PC-9 (cell line): ENCODE results near the gene THAP2. TPM values are rescaled to one million over a fixed set of nuclear protein-coding genes. Genes with fewer than 3 reads are reported as not detected.

Experiments used
- Bru-seq: library from RNA; stranded (reverse); fragments of 400-500 nt; gene quantifications from one replicate; lab custom pipeline; 2021; lab: Mats Ljungman, UMichigan
- BruChase-seq, 2 experiments: library from RNA; stranded (reverse); fragments of 400-500 nt; gene quantifications; one replicate each; lab custom pipeline; 2021; lab: Mats Ljungman, UMichigan
- BruUV-seq: library from RNA; stranded (reverse); fragments of 400-500 nt; replicated peaks from 2 replicates; lab custom pipeline; 2021; lab: Mats Ljungman, UMichigan
- CTCF ChIA-PET: fragments of 300-600 bp; sonication (Branson Sonifier 250); formaldehyde crosslinking; loops from one replicate; lab custom pipeline; 2022; ENCODE audit warnings: antibody characterized with exemption; lab: Charles Lee
- POLR2A ChIA-PET: fragments of 300-600 bp; sonication (Branson Sonifier 250); formaldehyde crosslinking; loops from one replicate; lab custom pipeline; 2022; ENCODE audit warnings: antibody characterized with exemption; ENCODE audit not compliant: unreplicated experiment; lab: Charles Lee
- DNase-seq, 2 experiments: peaks; one replicate each; pipeline versions ENCODE4 v3.0.0 to v3.0.0-alpha.2; 2015 to 2022; ENCODE audit warnings: mixed read lengths in 1 of 2
- H2AFZ ChIP-seq: fragments of 200-600 bp; sonication (generic); 2 replicates; pipeline ENCODE4 v1.8.1; 2017; ENCODE audit warnings: antibody characterized with exemption
- H3F3A ChIP-seq: fragments of 200-600 bp; sonication (generic); 2 replicates; pipeline ENCODE4 v1.8.1; 2017; ENCODE audit warnings: antibody characterized with exemption, mild to moderate bottlenecking, low read depth; ENCODE audit not compliant: insufficient read depth
- H3K27ac ChIP-seq: fragments of 200-600 bp; sonication (generic); 2 replicates; pipeline ENCODE4 v1.6.1; 2016; ENCODE audit warnings: mixed run types
- H3K27me3 ChIP-seq: fragments of 200-600 bp; sonication (generic); 2 replicates; pipeline ENCODE4 v1.6.1; 2016; ENCODE audit warnings: low read depth, mixed run types; ENCODE audit not compliant: insufficient read depth
- H3K36me3 ChIP-seq: fragments of 200-600 bp; sonication (generic); 2 replicates; pipeline ENCODE4 v1.6.1; 2016; ENCODE audit warnings: low read depth, mixed run types
- H3K4me1 ChIP-seq: fragments of 200-600 bp; sonication (generic); replicated peaks from 2 replicates; pipeline ENCODE4 v1.6.1; 2016; ENCODE audit warnings: mixed run types; ENCODE audit not compliant: insufficient read depth
- H3K4me2 ChIP-seq: fragments of 200-600 bp; sonication (generic); 2 replicates; pipeline ENCODE4 v1.6.1; 2017; ENCODE audit warnings: mixed run types
- H3K4me3 ChIP-seq: fragments of 200-600 bp; sonication (generic); 2 replicates; pipeline ENCODE4 v1.6.1; 2016; ENCODE audit warnings: mixed run types
- H3K79me2 ChIP-seq: fragments of 200-600 bp; sonication (generic); 2 replicates; pipeline ENCODE4 v1.6.1; 2017; ENCODE audit warnings: low read depth, mixed run types
- H3K9me2 ChIP-seq: fragments of 200-600 bp; sonication (generic); 2 replicates; pipeline ENCODE4 v1.8.1; 2017; ENCODE audit warnings: mild to moderate bottlenecking; ENCODE audit not compliant: insufficient read depth
- H3K9me3 ChIP-seq: fragments of 200-600 bp; sonication (generic); 2 replicates; pipeline ENCODE4 v1.8.1; 2016; ENCODE audit warnings: low read depth; ENCODE audit not compliant: insufficient read depth
- H4K20me1 ChIP-seq: fragments of 200-600 bp; sonication (generic); 2 replicates; pipeline ENCODE4 v1.8.1; 2017; ENCODE audit not compliant: insufficient read depth
- CTCF ChIP-seq: fragments of 200-600 bp; sonication (generic); conservative IDR thresholded peaks from 2 replicates; pipeline ENCODE4 v1.6.1; 2017; ENCODE audit warnings: mixed run types, antibody characterized with exemption, mild to moderate bottlenecking, moderate library complexity
- EZH2 ChIP-seq: fragments of 200-600 bp; sonication (generic); IDR thresholded peaks from 2 replicates; pipeline ENCODE4 v1.8.0; 2017; ENCODE audit warnings: antibody characterized with exemption, low read depth
- intact Hi-C: fragments of 100-400 bp; cut with micrococcal nuclease; formaldehyde crosslinking; loops from one replicate; pipeline ENCODE4 v1.10.0; 2022; ENCODE audit not compliant: unreplicated experiment
- long read RNA-seq: library from polyadenylated mRNA; stranded (forward); transcript quantifications from one replicate; pipeline ENCODE4 v2.0.0, GENCODE V29; 2022
- total RNA-seq: library from RNA; stranded (reverse); gene quantifications from 2 replicates; pipeline ENCODE4 v1.2.3, GENCODE V29; 2021

The THAP2 gene
- total RNA-seq (4.0 and 7.0 TPM in 2 replicates), Bru-seq, nascent RNA (percentile 57 among the genes with signal in this experiment), BruChase-seq, experiment 1, labeled RNA remaining after a 2-hour chase (percentile 58 among the genes with signal in this experiment), BruChase-seq, experiment 2, labeled RNA remaining after a 6-hour chase (percentile 51 among the genes with signal in this experiment)
- long read RNA-seq, full-length matches to known transcripts, result 9 of 10 reads
- long read RNA-seq, partial matches to known transcripts, result 1 of 10 reads
- long read RNA-seq, other reads (novel, unspliced or antisense), result 0 of 10 reads

GRCh38 chr12:71663561-71664410 is at the start of gene THAP2, which contains the start of gene ZFC3H1:
THAP2 (plus strand) TSS chr12:71664301; CDS start chr12:71664510, 209 bp downstream.
ZFC3H1 (minus strand) TSS chr12:71663848; CDS start chr12:71663610, 238 bp downstream.
- peaks cover 19% of the 10 kb centered on the region for H4K20me1 ChIP-seq
- peak; percentile 87 to 98 for DNase-seq
- no peaks in the 10 kb centered on the region for H3K27me3 ChIP-seq
- TF ChIP-seq EZH2 (no peak), CTCF (no peak; the same call in 1 of the 2 replicates)
- H2AFZ ChIP-seq, result peak within 1 kb of the TSS; percentile 79
- no TSS peak for BruUV-seq
- H3K79me2 ChIP-seq, result peaks cover 77% of the 10 kb centered on the region
- peaks cover 16% of the 10 kb centered on the region; the same call in 1 of the 2 replicates for H3K36me3 ChIP-seq
- intact Hi-C loops, result loop anchor here (1.0 to 5.0 kb wide), 4 partner anchors 23 to 174 kb away; partner anchors contain the start of genes RAB21, TBC1D15 and TMEM19
- no peaks in the 10 kb centered on the region for H3K9me3 ChIP-seq
- POLR2A ChIA-PET, result interaction anchor here (0.5 to 2.2 kb wide), 7 partner anchors 22 to 573 kb away, joined by 3 to 11 read pairs (median 5); partner anchors contain the start of genes RAB21 and TMEM19
- H3K27ac ChIP-seq, result peak within 1 kb of the TSS; percentile 94
- peaks cover 16% of the 10 kb centered on the region for H3K4me1 ChIP-seq
- H3K4me3 ChIP-seq, result peak within 1 kb of the TSS; percentile 70
- CTCF ChIA-PET, result interaction anchor here (0.5 to 1.5 kb wide), 5 partner anchors 27 to 1846 kb away, joined by 3 to 5 read pairs (median 3); partner anchors contain the start of gene RAB21
- H3F3A ChIP-seq, result peaks cover 17% of the 10 kb centered on the region
- peak within 1 kb of the TSS; percentile 95 for H3K4me2 ChIP-seq
- H3K9me2 ChIP-seq, result no peaks in the 10 kb centered on the region

- DNase-seq, result no peak
- Histone ChIP-seq H3K4me3 (no peak overlapping the region), H3K9me2 (no peaks in the 10 kb centered on the region), H3K27me3 (no peaks in the 10 kb centered on the region), H4K20me1 (peaks cover 16% of the 10 kb centered on the region), H3K4me1 (no peaks in the 10 kb centered on the region), H3K27ac (no peak overlapping the region), H3K79me2 (no peaks in the 10 kb centered on the region), H3K36me3 (peaks cover 53% of the 10 kb centered on the region), H3F3A (0 out of 2 replicates have a peak, but pooled peaks cover 3% of the 10 kb centered on the region), H2AFZ (no peak overlapping the region), H3K9me3 (no peaks in the 10 kb centered on the region), H3K4me2 (no peak overlapping the region)
- POLR2A ChIA-PET, result interaction anchor here (0.6 kb wide), 1 partner anchor 15 kb away, joined by 7 read pairs; no protein-coding TSS in a partner anchor
- CTCF ChIA-PET, result no interaction called here
- no peak for TF ChIP-seq EZH2
- no peak for TF ChIP-seq CTCF
- intact Hi-C loops, result no loop called here
- BruUV-seq, result no TSS peak
Measured at GRCh38 chr12:71621938-71622337, 42.2 kb upstream of the THAP2 start.

GRCh38 chr12:71625476-71625875 is 38.6 kb upstream of the THAP2 start:
- H3K36me3 ChIP-seq, result peaks cover 63% of the 10 kb centered on the region
- POLR2A ChIA-PET, result no interaction called here
- H3K9me2 ChIP-seq, result no peaks in the 10 kb centered on the region
- H2AFZ ChIP-seq, result no peak overlapping the region
- peaks cover 11% of the 10 kb centered on the region; the same call in 1 of the 2 replicates for H4K20me1 ChIP-seq
- no peak overlapping the region for H3K4me3 ChIP-seq
- H3K9me3 ChIP-seq, result no peaks in the 10 kb centered on the region
- no peaks in the 10 kb centered on the region for H3K4me1 ChIP-seq
- H3K27ac ChIP-seq, result no peak overlapping the region
- no peak for TF ChIP-seq EZH2
- TF ChIP-seq CTCF, result no peak
- no peaks in the 10 kb centered on the region for H3K27me3 ChIP-seq
- intact Hi-C loops, result no loop called here
- no peaks in the 10 kb centered on the region for H3K79me2 ChIP-seq
- 0 out of 2 replicates have a peak, but pooled peaks cover 3% of the 10 kb centered on the region for H3F3A ChIP-seq
- no peak overlapping the region for H3K4me2 ChIP-seq
- no peak for DNase-seq
- CTCF ChIA-PET, result no interaction called here
- BruUV-seq, result no TSS peak
